Measurements from ENCODE around the gene PGC. TPM values are rescaled to one million over a fixed set of nuclear protein-coding genes. Genes with fewer than 3 reads are reported as not detected.
A peak's percentile ranks its signal among the peaks of the same experiment; 100 is the strongest.

Gene PGC
- total RNA-seq, 1 donor from 2014 or later: not detected

DNA sequence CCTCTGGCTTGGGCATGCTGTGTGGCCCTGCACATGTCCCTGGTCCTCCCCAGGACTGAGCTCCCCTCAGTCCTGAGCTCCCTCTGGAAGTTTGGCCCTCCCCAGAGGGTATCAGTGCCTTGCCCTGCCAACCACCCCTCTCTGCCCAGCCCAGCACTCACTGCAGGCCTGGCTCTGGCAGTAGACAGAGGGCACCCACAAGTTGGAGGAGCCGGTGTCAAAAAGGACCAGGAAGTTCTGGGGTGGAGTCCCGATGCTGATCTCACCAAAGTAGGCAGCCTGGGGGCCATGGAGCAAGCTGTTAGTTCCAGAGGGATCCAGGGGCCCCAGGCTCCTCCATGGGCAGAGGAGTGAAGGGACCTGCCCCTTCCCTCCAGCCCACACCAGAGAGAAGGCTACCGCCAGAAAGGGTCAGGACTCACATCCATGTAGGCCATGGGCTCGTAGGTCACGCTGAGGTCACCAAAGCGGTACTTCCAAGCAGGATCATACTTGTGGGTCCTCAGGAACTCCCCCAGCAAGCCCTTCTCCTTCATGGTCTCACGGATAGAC, 2.9 kb downstream of the PGC start:
- DNase-seq: no peak

DNA sequence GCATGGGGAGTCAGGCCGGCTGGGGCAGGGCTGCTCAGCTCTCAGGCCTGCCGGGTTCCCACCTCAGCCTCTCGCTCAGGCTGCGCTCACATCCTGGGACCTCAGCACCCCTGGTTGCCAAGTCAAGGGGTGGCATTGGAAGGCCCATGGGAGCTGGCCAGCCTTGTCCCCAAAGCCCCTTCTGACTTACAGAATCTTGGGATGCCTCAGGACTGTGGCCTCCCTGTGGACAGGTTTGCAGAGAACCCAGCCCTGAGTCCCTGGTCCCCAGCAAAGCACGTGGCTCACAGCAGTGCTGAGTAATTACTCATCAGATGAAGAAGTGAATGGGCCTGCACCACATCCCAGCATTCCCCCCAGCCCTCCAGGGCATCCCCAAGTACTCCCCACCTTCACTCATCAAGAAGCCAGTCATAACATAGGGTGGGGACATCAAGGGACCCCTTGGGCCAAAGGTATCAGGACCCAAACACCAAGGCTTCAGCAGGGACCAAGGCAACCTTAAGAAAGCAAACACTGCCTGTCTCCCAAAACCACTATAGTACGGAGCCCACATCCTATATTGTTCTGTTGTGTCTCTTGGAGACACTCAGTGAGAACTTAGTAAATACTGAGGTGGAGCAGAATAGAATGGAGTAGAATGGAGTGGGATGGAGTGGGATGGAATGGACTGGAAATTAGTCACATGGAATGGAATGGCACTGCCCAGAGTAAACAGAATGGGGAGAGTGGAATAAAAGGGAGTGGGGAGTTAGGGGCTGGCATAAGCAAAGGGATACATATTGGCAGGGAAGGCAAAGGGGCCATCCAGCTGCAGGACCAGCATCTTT, 3.6 kb downstream of the PGC start:
- DNase-seq: no peak

DNA sequence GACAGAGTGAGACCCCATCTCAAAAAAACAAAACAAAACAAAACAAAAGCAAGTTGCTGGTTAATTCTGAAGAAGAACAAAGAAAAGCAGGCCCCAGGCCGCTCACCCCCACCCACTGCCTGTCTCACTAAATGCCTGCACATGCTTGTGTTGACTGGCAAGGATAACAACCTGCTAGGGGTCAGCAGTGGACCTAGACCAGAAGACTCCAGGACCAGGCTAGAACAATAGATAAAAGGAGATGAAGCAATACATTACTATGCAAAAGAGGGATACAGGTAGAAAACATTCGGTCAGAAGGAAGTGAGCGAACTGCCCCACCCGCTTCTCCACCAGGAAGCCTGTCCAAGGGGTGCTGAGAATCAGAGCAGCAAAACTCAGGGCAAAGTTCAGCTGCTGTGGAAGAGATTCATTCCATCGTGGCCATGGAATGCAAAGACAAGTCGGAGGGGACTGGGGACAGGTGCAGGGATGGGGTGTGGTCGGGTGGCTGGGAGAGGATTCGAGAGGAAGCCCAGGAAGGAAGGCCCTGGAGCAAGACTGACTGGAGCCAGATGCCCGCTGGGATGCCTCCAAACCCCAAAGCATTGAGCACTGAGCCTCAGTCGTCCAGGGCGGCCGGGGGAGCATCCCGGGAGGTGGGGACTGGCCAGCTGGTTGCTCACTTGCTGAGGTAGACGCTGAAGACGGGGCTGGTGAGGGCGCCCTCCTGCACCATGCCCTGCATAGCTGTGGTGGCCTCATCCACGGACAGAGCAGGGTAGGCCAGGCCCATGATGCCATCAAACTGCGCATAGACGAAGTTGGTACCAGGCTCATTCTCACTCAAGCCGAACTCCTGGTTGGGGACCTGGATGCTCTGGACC, 5.3 kb downstream of the PGC start:
- no peak for DNase-seq

DNA sequence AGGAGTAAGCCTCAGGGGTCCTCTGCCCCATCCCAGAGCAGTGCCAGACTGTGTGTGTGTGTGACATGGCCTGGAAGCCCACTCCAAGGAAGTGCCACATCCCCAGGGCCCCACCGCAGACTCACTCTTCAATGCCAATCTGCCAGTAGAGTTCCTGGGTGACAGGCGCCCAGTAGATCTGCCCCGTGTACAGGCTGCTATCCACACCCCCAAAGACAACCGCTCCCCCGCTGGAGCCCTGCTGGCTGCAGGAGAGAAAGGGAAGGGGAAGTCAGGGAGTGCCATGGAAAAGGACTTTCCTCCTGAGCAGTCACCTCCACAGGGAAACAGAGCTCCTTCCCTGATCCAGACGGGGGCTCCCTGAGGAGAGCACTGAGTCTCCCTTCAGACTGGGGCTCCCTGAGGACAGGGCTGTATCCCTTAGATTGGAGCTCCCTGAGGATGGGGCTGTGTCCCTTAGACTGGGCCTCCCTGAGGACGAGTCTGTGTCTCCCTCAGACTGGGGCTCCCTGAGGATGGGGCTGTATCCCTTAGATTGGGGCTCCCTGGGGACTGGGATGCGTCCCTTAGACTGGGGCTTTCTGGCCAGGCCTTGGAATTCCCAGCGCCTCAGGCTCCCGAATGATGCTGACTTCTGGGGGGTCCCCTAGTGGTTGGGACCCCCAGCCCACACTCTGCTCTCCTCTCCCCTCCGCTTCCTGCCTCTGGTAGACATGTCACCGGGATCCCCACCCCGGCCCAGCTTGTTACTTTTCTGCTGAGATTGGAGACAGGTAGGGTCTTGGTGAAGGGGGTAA, 6.6 kb downstream of the PGC start:
- no peak for DNase-seq

DNA sequence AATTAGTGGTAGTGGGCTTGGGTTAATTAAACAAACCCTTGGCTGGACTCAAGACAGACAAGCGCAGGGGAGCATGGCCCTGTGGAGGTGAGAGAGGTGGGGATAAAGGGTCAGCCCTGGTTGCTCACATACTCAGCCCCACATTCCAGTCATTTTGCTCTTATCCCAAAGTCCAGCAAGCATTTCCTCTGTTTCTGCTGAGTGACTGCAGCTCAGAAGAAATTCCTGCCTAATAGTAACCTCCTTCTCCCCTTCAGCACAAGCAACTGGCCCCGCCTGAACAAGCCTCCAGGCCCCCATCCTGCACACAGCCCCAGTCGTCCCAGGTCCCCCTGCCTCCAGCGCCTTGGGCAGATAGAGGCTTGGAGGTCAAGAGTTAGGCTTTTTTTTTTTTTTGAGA, 8.2 kb downstream of the PGC start:
- DNase-seq: no peak

DNA sequence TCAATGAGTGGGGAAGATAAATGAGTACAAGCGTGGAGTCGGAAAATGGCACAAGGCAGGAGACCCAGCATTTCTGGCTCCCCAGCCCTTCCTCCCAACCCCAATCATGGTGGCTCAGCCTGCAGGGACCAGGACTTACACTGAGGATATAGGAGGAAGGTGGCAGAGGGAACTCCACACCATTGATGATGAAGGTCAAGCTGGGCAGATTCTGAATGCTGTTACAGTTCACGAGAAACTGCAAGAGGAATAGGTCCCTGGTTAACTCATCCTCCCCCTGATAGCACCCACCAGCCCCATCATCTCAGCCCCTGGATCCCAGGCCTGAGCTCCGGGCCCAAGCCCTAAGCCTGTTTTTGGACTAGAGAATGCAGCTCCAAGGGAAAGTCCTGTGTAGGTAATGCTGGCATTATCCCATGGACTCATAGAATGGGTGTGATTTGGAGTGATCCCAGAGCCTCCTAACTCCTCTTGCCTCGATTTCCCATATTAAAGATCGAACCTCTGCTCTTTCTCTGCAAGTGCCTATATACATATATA, 9.5 kb downstream of the PGC start:
- no peak for DNase-seq

DNA sequence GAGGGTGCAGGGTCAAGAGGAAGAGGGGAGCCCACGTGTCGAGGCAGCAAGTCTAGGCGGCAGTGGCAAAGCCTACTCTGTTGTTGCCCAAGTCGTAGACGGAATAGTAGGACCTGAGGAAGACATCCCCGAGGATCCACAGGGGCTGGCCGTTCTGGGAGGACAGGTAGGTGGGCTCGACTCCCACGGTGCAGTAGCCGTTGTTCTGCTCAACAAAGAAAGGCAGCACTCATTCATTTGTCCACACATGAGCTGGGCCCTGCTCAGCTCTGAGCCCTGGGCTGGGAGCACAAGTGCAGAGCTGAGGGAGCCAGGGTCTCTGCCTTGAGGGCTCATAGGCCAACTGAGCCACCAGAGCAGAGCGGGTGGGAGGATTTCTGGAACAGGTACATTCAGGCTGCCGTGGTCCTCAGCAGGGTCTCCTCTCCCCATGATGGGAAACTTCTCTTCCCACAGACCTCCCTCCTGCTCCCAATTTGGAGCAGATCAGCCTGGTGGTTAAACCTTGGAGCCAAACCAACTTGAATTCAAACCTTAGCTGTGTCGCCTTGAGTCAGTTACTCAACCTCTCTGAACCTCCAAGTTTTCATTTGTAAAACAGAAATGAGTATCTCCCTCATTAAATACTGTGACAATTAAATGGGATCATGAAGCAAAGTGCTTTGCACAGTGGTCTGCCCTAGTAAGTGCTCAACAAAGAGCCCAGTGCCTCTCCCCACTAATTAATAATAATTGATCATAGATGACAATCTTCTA, 10.2 kb downstream of the PGC start:
- DNase-seq: no peak

DNA sequence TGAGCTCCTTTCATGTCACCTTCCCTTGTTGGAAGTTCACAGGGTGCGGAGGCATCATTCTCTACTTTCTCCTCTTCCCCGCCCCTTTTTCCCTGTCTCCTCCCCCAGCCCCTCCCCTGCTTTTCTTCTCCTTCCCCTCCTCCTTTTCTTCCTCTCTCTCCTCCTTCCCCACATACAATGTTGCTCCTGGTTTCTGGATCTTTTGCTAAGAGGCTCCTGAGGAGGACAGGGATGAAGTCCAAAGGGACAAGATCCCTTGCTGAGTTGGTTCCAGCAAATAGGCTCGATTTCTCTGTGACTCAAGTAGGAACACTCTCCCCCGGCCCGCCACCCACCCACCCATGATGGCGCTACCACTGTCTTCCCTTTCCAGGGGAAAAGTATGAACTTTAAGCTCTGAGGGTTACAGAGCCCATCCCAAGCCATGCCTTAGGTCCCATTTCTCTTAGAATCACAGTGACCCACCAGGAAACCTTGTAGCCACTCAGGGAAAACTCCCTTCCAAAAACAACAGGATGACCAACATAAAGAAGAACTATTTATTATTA, 10.9 kb downstream of the PGC start:
- DNase-seq: no peak

DNA sequence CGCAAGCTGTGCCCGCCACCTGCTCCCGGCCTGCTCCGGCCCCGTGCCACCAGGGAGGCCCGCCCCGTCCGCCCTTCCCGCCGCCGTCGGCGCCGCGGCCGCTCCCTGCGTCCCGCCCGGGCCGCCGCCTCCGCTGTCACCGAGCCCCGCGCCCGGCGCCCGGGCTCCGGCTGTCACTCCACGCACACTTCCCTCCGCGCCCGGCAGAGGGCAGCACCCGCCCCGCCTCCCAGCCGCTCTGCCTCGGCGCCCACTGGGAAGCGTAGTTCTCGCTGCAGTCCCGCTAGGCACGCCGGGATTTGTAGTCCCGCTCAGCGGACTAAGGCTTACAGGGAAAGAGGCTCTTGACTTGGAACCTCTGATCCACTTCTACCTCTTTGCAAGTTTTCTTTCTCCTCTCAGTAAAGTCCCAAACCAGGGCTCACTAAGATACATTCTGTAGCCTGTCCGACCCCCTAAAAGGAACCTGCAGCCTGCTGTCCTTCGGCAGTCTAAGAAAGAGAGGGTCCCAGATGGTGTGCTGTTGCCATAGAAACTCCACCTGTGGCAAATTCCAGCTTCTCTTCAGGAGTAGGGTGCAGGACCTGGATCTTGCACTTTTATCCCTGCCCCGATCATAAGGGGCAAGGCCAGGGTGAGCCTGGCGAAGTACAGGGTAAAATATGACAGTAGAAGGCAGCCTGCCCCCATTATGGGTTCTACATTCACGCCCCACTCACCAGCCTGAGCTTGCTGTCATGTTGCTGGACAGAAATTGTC, 11.6 kb downstream of the PGC start, which contains the start of gene TFEB:
Gene TFEB, minus strand, starts transcription at position 182 of the 759 bp plus-strand sequence. CDS start 44,395 bp downstream, outside the sequence.
- peak; percentile 86 for DNase-seq

DNA sequence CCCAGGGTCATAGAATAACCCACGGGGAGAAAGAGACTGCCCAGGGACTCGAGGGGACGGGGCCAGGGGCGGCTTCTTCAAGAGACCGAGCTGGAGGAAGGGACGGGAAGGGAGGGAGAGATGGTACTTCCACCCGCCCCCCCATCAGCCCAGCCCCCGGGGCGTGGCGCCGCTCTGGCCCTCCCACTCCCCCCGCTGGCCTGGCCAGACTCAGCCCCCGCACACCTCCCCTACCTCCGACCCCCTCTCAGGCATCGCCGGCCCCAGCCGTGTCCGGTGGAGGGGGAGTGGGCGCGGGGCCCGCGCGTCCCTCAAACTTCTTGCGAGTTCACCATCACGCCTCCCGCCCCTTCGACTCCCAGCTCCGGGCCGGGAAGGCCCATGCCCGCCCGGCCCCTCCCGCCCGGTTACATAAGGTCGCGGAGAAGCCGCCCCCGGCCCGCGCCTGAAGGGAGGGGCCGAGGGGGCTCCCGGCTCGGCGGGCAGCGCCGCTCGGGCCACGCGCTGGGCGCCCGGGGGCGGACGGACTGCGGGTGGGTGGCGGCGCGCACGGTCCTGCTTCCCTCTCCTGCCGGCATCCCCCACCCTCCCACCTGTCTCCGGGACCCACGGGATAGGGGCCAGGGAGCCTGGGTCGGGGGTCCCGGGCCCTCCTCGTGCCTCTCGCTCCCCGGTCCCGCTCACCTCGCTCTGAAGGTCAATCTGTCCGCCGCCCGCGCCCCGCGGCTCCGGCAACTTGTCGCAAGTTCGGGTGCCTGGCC, 12.4 kb downstream of the PGC start:
- DNase-seq: peak; percentile 56

DNA sequence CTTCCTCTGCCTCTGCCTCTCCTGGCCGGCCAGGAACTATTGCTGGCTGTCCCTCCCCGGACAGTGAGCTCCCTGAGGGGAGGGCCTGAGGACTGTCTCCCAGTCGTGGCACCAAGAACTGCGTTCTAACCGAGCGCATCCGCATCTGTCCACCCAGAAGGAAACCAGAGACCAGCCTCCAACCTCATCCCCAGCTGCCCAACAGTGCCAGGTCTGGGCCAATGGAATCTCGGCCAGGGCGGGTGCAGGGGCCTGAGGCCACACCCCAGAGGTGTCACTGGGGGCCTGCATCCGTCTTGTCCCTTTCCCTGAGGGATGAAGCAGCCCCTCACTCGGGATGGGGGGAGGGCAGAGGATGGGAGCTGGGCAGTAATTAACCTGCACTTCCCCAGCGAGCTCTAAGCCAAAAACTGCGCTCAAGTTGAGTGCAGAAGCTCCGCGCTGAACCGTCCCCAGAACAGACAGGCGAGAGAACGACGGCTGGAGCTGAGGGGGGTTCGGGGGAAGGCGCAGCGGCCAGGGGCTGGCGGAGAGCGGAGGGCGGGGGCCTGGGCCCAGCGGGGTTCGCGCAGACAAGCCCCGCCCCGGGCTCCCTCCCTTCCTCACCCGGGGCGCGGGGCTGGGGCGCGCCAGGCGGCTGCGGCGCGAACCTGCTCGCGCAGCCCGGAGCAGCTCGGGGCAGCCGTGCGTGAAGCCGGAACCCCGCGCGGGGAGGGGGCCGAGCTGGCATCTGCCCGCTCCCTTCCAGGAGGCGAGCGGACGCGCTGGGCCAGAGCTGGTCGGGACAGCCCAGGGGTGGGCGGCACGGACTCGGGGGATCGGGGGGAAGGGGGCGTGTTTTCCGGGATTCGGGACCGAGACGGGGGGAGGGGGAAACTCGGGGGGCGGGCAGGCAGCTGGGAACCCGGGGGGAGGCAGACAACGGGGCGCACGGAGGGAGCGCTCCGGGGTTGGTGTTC, 13.2 kb downstream of the PGC start:
- DNase-seq: peak; percentile 56

DNA sequence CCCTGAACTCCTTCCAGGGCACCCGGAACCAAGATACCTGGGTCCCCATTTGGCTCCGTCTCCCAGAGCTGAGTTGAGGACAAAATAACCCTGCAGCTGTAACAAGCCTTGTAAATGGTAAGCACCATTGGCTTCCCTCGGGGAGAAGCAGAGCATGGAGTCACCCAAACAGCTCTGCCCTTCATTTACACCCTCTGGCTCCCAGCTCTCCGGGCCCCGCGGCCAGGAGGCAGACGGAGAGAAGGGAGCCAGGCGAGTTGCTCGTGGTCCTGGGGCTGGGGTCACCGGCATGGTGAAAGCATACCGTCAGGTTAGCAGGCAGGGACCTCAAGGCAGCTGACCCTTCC, 13.9 kb downstream of the PGC start:
- no peak for DNase-seq

DNA sequence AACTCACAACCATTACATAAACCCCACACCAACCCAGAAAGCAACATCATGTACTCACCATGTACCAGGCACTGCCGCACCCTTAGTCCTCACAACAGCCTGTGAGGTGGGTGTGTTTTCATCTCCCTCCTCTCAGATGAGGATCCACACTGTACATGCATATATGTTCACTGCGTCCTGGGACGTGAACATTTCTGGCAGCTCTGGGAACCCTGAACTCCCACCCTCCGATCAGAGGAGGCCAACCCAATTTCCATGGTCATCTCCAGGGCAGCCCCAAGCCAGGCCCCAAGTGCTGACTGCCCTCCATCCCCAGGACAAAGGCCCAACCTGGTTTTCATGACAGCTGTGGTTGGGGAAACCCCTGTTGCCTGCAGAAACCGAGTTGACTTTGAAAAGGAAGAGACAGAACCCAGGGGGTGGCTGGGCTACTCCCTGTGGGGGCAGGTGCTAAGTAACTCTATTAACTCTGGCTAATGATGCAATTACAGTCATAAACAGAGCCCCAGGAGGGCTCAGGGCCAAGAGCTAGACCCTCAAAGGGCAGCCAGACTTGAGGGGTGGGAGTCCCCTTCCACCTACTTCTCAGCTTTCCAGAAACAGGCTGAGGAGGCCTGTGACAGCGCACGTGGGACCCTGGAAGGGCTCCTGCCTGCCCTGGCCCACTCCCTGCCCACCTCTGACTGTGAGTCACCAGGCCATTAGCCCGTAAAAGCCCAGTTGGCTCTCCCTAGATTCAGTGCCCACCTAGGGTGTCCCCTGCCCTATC, 14.4 kb downstream of the PGC start:
- DNase-seq: no peak

DNA sequence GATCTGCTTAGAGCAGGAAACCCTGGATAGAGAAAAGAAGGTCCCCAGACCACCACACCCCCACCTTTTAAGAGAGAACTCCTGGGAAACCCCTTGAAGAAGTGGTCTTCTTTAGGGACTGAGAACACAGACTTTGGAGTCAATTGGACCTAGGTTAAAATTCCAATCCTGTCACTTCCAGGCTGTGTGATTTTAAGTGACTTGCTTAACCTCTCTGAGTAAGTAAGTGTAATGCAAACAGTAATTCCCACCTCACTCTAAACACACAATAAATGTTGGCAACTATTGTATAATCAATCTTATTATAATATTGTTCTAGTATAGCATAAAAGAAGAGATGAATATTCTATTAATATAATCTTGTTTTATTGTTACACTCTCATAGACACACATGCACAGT, 15.0 kb downstream of the PGC start:
- no peak for DNase-seq

DNA sequence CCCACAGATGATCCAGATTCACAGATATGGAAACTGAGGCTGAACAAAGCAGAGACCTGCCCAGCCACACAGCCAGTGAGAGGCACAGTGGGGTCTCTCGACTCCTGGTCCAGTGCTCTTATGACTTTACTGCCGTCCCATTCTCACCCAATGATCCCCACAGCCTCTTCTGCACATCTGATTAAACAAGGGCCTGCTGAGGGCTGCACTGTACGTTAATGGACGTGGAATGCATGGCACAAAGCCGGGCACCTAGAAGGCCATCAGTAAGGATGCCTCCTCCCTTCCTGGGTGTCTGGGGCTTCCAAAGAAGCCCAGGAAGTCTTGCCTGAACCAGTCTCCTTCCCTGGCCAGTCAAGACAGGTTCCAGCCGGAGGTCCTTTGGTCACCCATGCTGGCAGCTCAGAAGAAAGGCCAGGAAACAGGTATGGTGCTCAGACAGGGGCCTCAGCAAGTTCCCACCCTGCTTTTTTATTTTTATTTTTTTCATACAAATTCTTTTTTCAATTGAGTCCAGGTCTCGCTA, 15.6 kb downstream of the PGC start:
- DNase-seq: no peak

DNA sequence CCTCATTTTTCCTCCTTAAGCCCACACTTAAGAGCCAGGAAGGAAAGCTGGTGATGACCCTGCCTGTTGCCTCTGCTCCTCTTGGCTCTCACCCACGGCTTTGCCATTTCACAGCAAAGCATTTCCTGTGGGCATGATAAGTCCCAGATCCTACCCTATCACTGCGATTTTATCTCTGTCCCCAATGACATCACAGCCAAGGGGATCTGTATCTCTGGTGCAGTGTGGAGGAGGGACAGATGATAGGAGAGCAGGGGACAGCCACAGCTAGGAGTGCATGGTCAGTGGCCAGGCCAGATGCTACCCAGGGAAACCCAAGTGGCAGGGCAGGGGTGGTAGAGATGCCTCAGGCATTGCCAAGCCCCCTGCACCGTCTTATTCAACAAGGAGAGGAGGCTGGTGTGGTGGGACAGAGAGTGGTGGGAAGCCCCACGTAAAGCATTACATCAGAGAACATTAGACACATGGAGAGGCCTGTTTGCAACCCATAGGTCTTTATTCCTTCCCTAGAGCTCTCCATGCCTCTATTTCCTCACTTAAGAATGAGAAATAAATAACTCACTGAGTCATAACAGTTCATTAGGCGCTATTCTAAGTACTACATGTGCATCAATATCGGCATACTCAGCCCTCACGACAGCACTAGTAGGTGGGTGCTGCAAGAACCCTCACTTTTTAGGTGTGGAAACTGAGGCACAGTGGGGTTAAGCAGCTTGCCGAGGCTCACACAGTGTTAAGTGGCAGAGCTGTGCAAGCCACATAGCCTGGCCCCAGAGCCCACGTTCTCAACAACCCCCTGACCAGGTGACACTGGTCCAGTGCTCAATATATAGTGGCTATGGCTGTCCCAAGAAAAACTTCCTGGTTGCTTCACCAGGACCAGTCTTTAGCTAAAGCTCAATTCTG, 16.4 kb downstream of the PGC start:
- DNase-seq: no peak
